RKO (cell line): ENCODE data around the gene TSR1.
"Not testable (repeated sequence)": the region's sequence is repeated elsewhere in the genome, so short reads cannot be mapped to it uniquely, and the experiment has no call there.

Experiments
- DNase-seq: peaks from one replicate; pipeline ENCODE4 v3.0.0-alpha.2; 2016; ENCODE audit warnings: low spot score

Gene TSR1

GRCh38 chr17:2336852-2337543 lies 741 bp upstream of the TSR1 start, which contains the start of gene SGSM2:
Gene SGSM2 (plus strand): TSS chr17:2337501. CDS start chr17:2337689, 188 bp downstream.
- DNase-seq = peak; percentile 51

- no peak for DNase-seq
Measured at GRCh38 chr17:2335726-2336214, 487 bp downstream of the TSR1 start.

DNA sequence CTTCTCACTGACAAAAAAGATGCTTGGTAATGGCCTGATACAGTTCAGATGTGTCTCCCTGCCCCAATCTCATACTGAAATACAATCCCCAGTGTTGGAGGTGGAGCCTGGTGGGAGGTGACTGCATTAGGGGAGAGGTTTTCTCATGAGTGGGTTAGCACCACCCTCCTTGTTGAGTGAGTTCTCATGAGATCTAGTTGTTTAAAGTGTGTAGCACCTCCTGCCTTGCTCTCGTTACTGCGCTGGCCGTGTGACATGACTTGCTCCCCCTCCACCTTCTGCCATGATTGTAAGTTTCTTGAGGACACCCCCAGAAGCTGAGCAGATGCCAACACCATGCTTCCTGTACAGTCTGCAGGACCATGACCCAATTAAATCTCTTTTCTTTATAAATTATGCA lies 5.0 kb downstream of the TSR1 start:
- DNase-seq = no peak

GRCh38 chr17:2323629-2324314 lies 12.5 kb downstream of the TSR1 start:
- DNase-seq = no peak

DNA sequence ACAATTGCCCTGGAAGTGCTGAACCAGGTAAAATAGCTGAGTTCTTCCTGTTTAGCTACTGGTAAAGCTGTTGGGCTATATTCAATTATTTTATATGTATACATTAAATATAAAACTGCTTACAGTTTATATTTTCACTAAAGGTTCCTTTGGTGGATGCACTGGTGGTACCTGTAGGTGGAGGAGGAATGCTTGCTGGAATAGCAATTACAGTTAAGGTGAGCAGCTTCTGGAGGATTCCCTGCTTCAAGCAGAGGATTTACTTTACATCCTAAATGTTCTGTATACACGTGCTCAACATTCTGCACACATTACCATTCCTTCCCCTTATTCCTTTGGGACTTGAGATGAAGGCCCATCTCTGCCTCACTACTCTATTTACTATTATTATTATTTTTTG lies 14.9 kb downstream of the TSR1 start:
- DNase-seq = no peak

GRCh38 chr17:2319051-2319450 lies 17.2 kb downstream of the TSR1 start:
- no peak for DNase-seq

DNA sequence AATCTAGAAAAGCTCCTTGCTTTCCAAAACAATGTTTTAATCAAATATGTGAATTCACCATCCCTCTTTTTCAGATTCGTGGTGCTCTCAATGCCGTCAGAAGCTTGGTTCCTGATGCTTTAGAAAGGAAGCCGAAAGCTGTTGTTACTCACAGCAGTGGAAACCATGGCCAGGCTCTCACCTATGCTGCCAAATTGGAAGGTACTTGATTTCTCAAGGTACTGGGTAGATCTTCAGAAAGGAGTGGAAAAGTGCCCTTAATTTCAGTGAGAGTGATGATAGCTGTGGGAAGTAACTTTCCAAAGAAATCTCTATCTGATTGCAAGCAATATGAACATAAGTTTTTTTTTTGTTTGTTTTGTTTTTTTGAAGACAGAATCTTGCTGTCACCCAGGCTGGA lies 18.5 kb downstream of the TSR1 start:
- DNase-seq = no peak

DNA sequence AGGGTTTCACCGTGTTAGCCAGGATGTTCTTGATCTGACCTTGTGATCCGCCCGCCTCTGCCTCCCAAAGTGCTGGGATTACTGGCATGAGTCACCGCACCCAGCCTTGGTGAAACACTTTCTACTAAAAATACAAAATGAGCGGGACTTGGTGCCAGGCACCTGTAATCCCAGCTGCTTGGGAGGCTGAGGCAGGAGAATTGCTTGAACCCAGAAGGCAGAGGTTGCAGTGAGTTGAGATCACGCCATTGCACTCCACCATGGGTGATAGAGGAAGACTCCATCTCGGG lies 19.4 kb downstream of the TSR1 start:
- DNase-seq = not testable (repeated sequence)

GRCh38 chr17:2312736-2313135 lies 23.5 kb downstream of the TSR1 start:
- DNase-seq = no peak

GRCh38 chr17:2309338-2310154 lies 26.7 kb downstream of the TSR1 start:
- DNase-seq = no peak

DNA sequence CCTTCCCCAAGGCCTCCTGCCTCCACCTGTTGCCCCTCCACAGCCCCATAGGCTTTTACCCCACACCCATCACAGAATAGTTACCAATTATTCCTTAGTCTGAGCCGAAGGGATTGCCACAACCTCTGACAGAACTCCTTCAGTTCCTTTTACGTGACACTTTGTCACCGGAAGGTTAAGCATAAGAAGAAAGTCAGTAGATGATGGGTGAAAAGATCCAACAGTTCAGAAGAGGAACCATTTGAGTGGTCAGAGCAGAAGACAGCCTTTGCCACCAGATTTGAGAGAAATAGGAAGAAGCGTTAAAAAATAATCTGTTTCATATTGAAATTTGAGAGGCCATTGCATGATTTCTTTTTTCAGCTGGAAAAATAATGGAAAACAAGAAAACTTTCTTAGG lies 31.3 kb downstream of the TSR1 start:
- no peak for DNase-seq

DNA sequence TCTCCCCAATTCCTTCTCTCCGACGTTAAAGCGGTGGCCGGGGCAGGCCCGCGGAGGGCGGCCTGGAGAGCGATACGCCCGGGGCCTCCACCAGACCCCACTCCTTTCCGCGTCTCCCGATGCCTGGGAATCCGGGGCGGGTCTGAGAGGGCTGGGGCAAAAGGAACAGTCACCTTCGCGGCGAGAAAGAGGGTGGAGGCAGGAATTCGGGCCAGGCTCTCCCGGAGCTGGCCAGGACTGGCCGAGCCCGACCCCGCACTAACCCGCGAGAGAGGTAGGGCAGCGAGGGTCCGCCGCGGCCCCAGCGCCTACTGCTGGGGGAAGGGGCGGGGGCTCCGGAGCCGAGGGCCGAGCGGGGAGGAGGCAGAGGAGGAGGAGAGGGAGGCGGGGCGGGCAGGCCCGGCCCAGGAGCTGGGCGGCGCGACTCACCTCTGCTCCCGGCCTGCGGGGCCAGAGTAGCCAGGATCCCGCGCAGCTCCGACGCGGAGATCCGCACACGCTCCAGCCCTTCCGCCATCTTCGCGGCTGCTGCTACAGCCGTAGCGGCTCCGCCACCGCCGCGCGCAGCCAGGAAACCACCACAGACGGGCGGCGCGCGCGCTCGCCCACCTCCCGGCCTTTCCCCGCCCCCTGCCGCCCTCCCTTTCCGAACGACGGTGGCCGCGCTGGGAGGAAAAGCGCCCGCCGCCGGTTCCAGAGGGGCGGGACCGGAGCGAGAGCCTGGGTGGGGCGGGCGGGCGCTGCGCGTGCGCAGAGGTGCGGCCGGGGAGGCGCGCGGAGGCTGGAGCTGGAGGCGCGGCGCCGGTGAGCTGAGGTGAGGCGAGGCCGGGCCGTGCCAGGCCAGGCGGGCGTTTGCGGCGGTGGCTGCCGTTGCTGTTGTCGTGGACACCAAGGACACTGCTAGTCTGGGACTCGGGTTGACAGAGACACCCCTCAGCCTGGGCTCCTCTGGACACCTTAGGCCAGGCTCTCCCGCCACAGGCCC lies 32.8 kb downstream of the TSR1 start, which contains the start of the genes SMG6 and SRR:
SMG6 (minus strand) TSS at position 582 of the 985 bp plus-strand sequence; CDS start at position 517, 65 bp downstream.
SRR (plus strand) TSS at position 747 of the 985 bp plus-strand sequence. CDS start 11,611 bp downstream, outside the sequence.
- DNase-seq = peak; percentile 86

- DNase-seq = no peak
Measured at GRCh38 chr17:2302778-2303203, 33.5 kb downstream of the TSR1 start.

DNA sequence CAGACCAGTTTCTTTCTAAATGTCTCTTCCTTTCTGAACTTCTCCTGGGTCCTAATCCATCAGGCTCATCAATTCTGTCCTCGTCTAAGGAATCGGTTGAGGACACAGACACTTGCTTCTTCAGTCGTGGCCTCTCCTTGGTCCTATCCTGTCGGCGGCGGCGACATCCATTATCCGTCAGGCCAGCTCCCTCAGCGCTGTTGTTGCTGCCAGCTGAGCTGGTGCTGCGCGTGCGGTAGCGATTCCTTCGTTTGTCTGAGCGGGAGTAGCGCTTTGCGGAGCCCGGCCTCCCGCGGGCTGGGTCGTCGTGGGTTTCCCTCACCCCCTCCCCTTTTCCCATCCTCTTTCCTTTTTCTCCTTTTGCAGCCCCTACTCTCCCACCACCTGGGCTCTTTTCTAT lies 36.5 kb downstream of the TSR1 start:
- DNase-seq = no peak

GRCh38 chr17:2299136-2299535 lies 37.1 kb downstream of the TSR1 start:
- DNase-seq = peak; percentile 24

GRCh38 chr17:2297023-2297422 lies 39.2 kb downstream of the TSR1 start:
- DNase-seq = no peak

DNA sequence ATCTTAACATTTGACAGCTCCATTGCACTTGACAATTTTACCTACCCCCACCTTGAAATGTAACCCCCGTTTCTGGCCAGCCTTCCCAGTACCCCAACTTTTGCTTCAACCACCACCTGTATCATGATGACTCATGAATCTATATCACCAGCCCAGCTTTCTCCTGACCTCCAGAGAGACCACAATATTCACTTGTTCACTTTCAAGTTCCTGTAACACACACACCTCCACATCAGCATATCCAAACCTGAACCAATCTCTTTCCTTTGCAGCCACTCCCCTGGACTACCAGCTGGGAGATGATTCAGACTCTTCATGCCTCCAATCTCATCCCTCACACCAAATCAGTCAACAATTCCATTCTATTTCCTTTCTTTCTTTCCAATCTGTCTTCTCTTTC lies 40.7 kb downstream of the TSR1 start:
- DNase-seq = no peak

DNA sequence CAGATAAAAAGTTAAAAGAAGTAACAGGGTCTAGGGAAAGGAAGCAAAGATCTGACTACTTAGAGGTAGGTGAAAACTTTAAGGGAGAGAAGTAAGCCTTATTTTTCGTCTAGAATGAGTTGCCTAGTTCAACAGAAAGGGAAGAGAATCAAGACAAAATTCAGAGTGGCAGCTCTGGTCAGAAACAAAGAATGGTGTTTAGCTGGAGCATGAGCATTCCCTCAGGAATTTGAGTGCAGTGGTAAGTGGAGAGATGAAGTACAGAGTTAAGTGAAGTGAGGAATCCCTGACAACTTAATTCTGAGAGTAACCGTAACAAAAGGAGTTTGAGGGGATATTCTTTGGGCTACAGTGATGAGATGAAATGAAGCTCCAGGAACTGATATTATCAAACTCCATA lies 44.2 kb downstream of the TSR1 start:
- DNase-seq = no peak

DNA sequence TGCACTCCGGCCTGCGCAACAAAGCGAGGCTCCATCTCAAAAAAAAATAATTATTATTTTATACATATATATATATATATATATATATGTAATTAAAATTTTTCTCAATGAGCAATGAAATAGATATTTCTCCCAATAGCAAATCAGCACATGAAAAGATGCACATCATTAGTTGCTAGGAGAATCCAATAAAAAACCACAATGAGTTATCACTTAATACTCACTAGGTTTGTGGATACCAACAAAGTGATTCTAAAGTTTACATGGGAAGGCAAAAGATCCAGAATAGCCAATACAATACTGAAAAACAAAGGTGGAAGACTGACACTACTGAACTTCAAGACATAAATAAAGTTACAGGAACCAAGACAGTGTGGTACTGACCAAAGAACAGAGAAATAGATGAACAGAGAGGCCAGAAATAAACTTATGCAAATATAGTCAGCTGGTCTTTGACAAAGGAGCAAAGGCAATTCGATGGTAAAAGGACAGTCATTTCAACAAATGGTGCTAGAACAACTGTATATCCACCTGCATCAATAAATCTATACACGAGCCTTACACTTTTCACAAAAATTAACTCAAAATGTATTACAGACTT lies 46.3 kb downstream of the TSR1 start:
- DNase-seq = peak; percentile 14

DNA sequence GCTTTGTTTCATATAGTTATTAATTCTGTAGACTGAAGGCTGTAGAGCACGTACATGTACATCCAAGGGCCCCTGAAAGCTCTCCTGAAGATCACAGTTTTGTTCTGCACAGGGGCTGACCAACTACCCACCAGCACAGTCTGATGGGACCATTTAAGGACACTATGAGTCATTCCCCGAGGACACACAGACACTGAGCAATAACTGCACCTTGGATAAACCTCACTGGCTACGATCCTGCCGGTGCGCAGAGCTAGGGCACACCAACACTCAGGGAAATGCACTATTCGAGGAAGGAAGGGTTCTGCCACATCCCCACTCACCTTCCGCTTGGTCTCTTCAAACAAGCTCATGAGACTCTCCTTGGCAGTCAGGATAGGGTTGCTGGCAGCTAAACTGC lies 53.0 kb downstream of the TSR1 start:
- no peak for DNase-seq

DNA sequence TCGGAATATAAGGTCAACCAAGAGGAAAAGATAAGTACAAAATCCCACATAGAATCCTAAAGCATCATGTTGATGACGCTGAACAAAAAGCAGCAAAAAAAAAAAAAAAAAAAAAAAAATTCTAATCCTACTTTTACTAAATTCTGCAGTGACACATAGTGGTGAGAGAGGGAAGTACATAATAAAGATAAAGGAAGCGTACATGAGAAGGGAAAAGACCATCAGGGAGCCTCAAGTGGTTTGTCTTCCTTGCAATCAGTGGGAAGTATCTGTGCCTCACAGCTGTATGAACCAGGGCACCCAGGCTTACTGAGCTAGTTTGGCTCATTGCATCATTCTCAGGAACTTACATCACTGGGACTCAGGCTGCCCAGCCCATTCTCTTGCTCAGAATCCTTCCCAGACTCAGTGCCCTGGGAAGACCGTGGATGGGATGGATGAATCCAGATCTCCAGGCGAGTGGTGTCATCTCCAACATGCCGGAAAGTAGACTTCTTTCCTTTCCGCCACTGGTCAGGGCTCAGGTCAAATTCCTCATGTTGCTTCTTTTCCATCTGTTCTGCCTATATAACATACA lies 53.9 kb downstream of the TSR1 start:
- peak; percentile 82 for DNase-seq
